GM12875 (cell line): Measurements from ENCODE around the gene GRK6.
A peak's percentile ranks its signal among the peaks of the same experiment; 100 is the strongest.
"Not testable (repeated sequence)": the region's sequence is repeated elsewhere in the genome, so short reads cannot be mapped to it uniquely, and the experiment has no call there.

Source experiments
- H3K4me3 ChIP-seq: one replicate; pipeline ENCODE4 v1.5.1; 2011; ENCODE audit warnings: low read depth, low read length, control low read depth
- TF ChIP-seq, protein P1 (sequence below): IDR thresholded peaks from 2 replicates; pipeline ENCODE4 v1.5.1; 2011; ENCODE audit warnings: low read depth, mild to moderate bottlenecking, control low read depth, inconsistent platforms, low read length, moderate library complexity, borderline replicate concordance; ENCODE audit not compliant: insufficient read depth

The GRK6 gene

DNA sequence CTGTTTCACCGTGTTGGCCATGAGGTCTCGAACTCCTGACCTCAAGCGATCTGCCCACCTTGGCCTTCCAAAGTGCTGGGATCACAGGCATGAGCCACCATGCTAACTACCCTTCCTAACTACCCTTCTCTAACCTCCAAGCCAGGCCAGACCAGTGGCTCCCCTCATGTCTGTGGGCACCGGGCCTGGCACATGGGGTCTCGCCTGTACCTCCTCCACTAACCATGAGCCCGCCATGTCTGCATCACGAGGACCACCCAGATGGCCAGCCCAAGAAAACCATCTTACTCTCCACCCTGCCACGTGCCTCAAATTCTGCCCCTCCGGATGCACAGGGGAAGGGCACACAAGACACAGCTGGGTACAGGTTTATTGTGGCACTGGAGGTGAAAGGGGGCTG, 56.6 kb downstream of the GRK6 start:
- no peak overlapping the region for H3K4me3 ChIP-seq
- TF ChIP-seq, protein P1, sequence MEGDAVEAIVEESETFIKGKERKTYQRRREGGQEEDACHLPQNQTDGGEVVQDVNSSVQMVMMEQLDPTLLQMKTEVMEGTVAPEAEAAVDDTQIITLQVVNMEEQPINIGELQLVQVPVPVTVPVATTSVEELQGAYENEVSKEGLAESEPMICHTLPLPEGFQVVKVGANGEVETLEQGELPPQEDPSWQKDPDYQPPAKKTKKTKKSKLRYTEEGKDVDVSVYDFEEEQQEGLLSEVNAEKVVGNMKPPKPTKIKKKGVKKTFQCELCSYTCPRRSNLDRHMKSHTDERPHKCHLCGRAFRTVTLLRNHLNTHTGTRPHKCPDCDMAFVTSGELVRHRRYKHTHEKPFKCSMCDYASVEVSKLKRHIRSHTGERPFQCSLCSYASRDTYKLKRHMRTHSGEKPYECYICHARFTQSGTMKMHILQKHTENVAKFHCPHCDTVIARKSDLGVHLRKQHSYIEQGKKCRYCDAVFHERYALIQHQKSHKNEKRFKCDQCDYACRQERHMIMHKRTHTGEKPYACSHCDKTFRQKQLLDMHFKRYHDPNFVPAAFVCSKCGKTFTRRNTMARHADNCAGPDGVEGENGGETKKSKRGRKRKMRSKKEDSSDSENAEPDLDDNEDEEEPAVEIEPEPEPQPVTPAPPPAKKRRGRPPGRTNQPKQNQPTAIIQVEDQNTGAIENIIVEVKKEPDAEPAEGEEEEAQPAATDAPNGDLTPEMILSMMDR, result no peak

DNA sequence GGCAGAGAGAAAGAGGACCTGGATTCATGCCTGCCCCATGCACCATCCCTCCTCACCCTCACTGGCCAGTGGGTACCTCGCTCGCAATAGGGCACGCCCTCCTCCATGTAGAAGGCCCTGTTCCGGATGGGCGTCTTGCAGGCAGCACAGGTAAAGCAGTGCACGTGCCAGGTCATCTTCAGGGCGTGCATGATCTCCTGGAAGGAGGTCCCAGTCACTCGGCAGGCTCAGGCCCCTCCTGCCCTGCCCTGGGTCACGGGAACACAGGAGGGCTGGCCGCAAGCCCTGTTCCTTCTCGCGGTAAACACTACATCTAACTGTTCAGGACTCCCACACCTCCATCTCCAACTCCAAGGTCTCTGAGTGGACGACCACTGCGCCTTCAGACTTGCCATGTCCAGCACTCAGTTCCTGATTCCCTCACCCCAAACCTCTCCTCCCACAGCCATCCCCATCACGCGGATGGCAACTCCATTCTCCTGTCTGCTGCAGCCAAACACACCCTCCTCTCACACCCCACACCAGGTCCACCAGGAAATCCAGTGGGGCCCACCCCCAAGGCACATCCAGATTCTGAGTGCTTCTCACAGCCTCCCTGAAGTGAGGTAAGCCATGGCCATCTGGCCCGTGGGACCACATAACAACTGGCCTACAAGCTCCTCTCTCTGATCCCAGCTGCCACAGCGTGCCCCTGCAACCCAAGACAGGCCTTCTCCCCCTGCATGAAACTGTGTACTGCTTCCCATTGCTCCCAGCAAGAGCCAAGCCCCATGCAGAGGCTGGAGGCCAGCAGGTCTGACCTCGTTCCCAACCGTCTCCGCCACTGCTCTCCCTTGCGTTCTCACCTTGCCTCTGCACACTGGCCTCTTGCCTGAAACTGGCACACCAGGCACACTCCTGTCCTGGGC, 57.8 kb downstream of the GRK6 start:
- TF ChIP-seq, protein P1, result no peak
- no peak overlapping the region for H3K4me3 ChIP-seq

DNA sequence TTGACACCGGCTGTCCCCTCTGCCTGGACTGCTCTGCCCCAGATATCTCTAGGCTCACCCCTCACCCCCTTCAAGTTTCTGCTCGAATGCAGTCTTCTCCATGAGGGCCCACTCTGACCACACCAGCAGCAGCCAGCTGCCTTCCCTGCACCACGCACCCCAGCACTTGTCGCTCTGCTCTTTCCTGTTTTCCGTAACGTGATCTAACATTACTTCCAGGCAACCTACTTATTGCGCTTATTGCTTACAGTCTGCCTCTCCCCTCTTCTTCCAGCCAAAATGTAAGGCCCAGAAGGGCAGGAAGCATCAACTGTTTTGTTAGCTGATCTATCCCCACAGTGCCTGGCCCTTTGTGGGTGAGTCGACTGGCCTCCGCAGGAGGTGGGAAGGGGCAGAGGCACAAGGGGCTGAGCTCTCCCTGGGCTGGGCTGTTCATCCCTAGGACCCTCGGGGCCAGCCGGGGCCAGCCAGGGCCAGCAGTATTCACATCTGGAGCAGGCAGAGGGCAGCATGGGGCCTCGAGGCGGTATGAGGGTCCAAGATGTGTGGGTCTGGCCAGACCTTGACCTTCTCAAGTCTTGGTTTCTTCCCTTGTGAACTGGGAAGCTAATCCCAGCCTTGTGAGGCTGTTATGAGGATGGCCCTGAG, 58.5 kb downstream of the GRK6 start:
- TF ChIP-seq, protein P1, result no peak

DNA sequence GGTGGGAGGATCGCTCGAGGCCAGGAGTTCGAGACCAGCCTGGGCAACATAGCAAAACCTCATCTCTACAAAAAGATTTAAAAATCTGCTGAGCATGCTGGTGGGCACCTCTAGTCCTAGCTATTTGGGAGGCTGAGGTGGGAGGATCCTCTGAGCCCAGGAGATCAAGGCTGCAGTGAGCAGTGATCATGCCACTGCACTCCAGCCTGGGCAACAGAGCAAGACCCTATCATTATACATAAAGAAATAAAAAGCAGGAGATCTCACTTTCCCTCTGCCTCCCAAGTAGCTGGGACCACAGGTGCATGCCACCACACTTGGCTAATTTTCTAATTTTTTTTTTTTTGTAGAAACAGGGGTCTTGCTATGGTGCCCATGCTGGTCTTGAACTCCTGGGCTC, 59.3 kb downstream of the GRK6 start:
- H3K4me3 ChIP-seq, result not testable (repeated sequence)

More for the DNA sequence above, 58.5 kb downstream of the GRK6 start:
- no peak overlapping the region for H3K4me3 ChIP-seq

DNA sequence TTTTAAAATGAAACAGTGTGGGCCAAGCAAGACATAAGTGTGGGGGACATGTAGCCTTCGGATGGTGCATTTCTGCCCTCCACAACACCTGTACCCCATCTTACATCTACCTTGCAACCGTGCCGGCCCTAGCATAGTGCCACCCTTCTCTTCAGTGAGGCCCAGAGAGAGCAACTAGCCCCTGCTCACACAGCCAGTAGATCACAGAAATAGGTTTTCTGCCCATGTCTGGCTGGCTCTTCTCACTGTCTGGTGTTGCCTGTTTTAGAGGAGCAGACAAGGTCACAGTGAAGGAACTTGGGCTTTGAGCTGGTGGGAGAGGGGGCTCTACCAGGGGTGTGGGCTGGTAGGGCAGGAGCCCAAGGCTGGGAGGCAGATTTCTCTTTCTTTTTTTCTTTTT, 59.8 kb downstream of the GRK6 start:
- H3K4me3 ChIP-seq, result no peak overlapping the region
- TF ChIP-seq, protein P1, result no peak

DNA sequence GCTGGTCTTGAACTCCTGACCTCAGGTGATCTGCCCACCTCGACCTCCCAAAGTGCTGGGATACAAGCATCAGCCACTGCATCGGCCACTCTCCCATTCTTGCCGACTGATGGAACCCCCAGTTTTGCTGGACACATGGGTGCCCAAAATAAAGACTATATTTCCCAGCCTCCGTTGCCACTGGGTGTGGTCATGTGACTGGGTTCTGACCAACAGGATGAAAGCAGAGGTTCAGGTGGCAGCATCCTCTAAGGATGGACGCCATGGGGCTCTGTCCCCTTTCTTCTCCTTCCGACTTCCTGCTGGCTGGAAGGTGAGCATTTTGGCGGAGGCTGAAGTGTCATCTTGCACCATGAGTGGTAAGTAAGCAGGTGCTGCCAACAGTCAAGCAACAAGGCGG, 60.7 kb downstream of the GRK6 start:
- H3K4me3 ChIP-seq, result no peak overlapping the region
- TF ChIP-seq, protein P1, result no peak

DNA sequence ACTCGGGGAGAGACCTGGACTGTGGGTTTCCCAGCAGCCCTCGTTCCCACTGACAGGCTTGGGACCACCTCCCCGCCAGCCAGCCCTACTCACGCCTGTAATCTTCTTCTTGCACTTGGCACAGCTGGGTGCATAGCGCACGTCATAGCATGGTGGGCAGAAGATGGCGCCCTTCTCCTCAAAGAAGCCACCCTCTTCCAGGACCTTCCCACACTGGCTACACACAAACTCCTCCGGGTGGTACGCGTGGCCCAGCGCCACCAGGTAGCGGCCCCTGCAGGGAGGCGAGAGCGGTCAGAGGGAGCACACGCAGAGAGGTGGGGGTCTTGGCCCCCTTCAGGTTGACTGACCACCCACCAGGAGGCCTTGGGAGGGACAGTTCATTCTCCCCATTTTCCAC, 61.5 kb downstream of the GRK6 start:
- TF ChIP-seq, protein P1, result 0 out of 2 replicates have a peak, but pooled peaks have one; percentile 5
- H3K4me3 ChIP-seq, result no peak overlapping the region
